ENCODE data around the gene ANP32E. TPM values are rescaled to one million over a fixed set of nuclear protein-coding genes. Genes with fewer than 3 reads are reported as not detected.
"Not testable (repeated sequence)": the region's sequence is repeated elsewhere in the genome, so short reads cannot be mapped to it uniquely, and the experiment has no call there.

The ANP32E gene
- total and polyA plus RNA-seq, 2 experiments from 2014 or later: 14.4 to 55.2 TPM

- no peak for TF ChIP-seq EZH2phosphoT487 (IDR thresholded peaks at IDR 0.05; ENCODE audit: insufficient read depth, low read depth)
- TF ChIP-seq EZH2 (IDR thresholded peaks at IDR 0.05; ENCODE audit: insufficient read depth, poor library complexity, severe bottlenecking): no peak
These were observed 539 bp downstream of the ANP32E start for GRCh38 chr1:150235294-150235851.

GRCh38 chr1:150234566-150235293, 1.2 kb downstream of the ANP32E start:
- whole genome bisulfite sequencing, 2 experiments (ENCODE audit: low coverage in 1 of 2, low lambda C conversion rate in 2 of 2, missing lambda C conversion rate in 2 of 2): 1 to 2% methylated on average over 73 to 78 of the region's 78 CpGs
- Histone ChIP-seq H3K27ac (peak overlapping the region; percentile 87), H3K4me1 (ENCODE audit: insufficient read depth) (peaks cover 6% of the 10 kb centered on the region; the same call in 1 of the 2 replicates), H3K27me3 (replicated peaks; ENCODE audit: insufficient read depth) (no peaks in the 10 kb centered on the region), H3K9ac (peak overlapping the region; percentile 95), H3K36me3 (ENCODE audit: low read depth) (no peaks in the 10 kb centered on the region), H3K9me2 (ENCODE audit: insufficient read depth) (no peaks in the 10 kb centered on the region), H3K4me3 (peak overlapping the region; percentile 93), H3F3A (ENCODE audit: insufficient read depth) (peaks cover 10% of the 10 kb centered on the region), H3K79me2 (ENCODE audit: insufficient read depth) (peaks cover 52% of the 10 kb centered on the region), H3K9me3 (ENCODE audit: low read depth) (no peaks in the 10 kb centered on the region), H2AFZ (peak overlapping the region; percentile 79), H3K4me2 (ENCODE audit: unreplicated experiment) (peak overlapping the region; percentile 98), H4K20me1 (ENCODE audit: insufficient read depth) (no peaks in the 10 kb centered on the region)
- DNase-seq: peak; percentile 90
- in situ Hi-C loops (cut with MboI): no loop called here
- TF ChIP-seq EZH2phosphoT487 (IDR thresholded peaks at IDR 0.05; ENCODE audit: insufficient read depth, low read depth) (no peak), EZH2 (IDR thresholded peaks at IDR 0.05; ENCODE audit: insufficient read depth, poor library complexity, severe bottlenecking) (no peak)

More at GRCh38 chr1:150235294-150235851, 539 bp downstream of the ANP32E start:
- H3K4me1 ChIP-seq (ENCODE audit: insufficient read depth): peaks cover 6% of the 10 kb centered on the region; the same call in 1 of the 2 replicates
- no peaks in the 10 kb centered on the region for H3K9me2 ChIP-seq (ENCODE audit: insufficient read depth)
- H3K9ac ChIP-seq: peak overlapping the region; percentile 95
- H4K20me1 ChIP-seq (ENCODE audit: insufficient read depth): no peaks in the 10 kb centered on the region
- in situ Hi-C loops (cut with MboI): no loop called here
- H3K79me2 ChIP-seq (ENCODE audit: insufficient read depth): peaks cover 46% of the 10 kb centered on the region
- no peaks in the 10 kb centered on the region for H3K27me3 ChIP-seq (replicated peaks; ENCODE audit: insufficient read depth)
- H3K36me3 ChIP-seq (ENCODE audit: low read depth): no peaks in the 10 kb centered on the region
- H3K9me3 ChIP-seq (ENCODE audit: low read depth): no peaks in the 10 kb centered on the region
- H3K27ac ChIP-seq: peak overlapping the region; percentile 87
- peak overlapping the region; percentile 93 for H3K4me3 ChIP-seq
- peak overlapping the region; percentile 79 for H2AFZ ChIP-seq
- peak; percentile 57 for DNase-seq
- H3F3A ChIP-seq (ENCODE audit: insufficient read depth): peaks cover 10% of the 10 kb centered on the region
- H3K4me2 ChIP-seq (ENCODE audit: unreplicated experiment): peak overlapping the region; percentile 98
- WGBS, 2 experiments (ENCODE audit: low coverage in 1 of 2, low lambda C conversion rate in 2 of 2, missing lambda C conversion rate in 2 of 2): 1 to 3% methylated on average over 17 to 27 of the region's 27 CpGs

- Histone ChIP-seq H3K9me3 (ENCODE audit: low read depth) (no peaks in the 10 kb centered on the region), H3K4me1 (ENCODE audit: insufficient read depth) (peaks cover 6% of the 10 kb centered on the region; the same call in 1 of the 2 replicates), H3K9ac (peak overlapping the region; percentile 95), H3K36me3 (ENCODE audit: low read depth) (no peaks in the 10 kb centered on the region), H3F3A (ENCODE audit: insufficient read depth) (peaks cover 10% of the 10 kb centered on the region), H3K4me3 (peak overlapping the region; percentile 93), H3K4me2 (ENCODE audit: unreplicated experiment) (peak overlapping the region; percentile 98), H3K79me2 (ENCODE audit: insufficient read depth) (peaks cover 57% of the 10 kb centered on the region), H3K27me3 (replicated peaks; ENCODE audit: insufficient read depth) (no peaks in the 10 kb centered on the region), H4K20me1 (ENCODE audit: insufficient read depth) (no peaks in the 10 kb centered on the region), H3K9me2 (ENCODE audit: insufficient read depth) (no peaks in the 10 kb centered on the region), H2AFZ (peak overlapping the region; percentile 79), H3K27ac (peak overlapping the region; percentile 87)
- TF ChIP-seq EZH2phosphoT487 (IDR thresholded peaks at IDR 0.05; ENCODE audit: insufficient read depth, low read depth) (no peak), EZH2 (IDR thresholded peaks at IDR 0.05; ENCODE audit: insufficient read depth, poor library complexity, severe bottlenecking) (no peak)
- in situ Hi-C loops (cut with MboI): no loop called here
- DNase-seq: no peak
- 1 to 2% methylated on average over 9 of the region's 9 CpGs for WGBS, 2 experiments (ENCODE audit: low coverage in 1 of 2, low lambda C conversion rate in 2 of 2, missing lambda C conversion rate in 2 of 2)
These were observed 1.7 kb downstream of the ANP32E start for GRCh38 chr1:150234309-150234565.

DNA sequence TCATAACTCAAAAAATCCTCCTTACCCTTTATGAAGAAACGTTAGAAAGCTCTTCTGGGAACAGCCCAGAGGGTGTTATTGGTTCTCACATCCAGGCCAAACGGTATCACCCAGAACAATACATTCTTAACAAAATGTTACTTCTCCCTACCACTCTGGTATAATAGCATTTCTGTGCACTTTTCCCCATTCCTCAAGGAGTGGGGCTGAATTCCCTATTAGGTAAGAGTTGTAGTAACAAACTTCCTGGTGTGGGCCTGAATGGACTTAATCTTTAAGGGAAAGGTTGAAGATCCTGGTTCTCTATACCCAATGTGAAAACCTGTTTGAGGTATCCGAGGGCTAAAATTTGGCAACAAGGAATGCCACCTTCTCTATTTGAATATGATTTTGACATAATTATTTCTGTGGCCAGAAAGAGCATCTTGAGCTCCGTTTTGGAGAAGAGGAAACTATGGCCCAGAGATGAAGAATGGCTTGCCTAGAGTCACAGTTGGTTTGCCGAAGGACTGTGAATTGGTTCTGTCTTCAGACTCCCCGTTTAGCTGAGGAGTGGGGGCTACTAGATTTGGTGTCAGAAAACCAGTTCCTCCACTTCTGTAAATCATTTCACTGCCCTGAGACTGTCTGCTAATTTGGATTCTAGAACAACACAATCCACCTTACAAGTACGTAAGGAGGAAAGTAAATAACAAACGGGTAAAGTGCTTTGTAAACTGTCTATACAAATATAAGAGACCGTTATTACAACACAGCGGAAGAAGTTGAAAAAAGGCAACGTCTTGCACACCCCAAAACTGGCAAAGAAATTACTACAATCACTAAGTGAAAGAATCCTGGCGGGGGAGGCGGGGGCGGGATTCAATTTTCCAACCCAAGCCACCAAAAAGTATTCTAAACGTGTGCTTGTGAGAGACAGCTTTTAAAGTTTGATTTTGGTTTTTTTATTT, 2.3 kb downstream of the ANP32E start:
- Histone ChIP-seq H3K4me1 (ENCODE audit: insufficient read depth) (peaks cover 6% of the 10 kb centered on the region; the same call in 1 of the 2 replicates), H3K27me3 (replicated peaks; ENCODE audit: insufficient read depth) (no peaks in the 10 kb centered on the region), H2AFZ (peak overlapping the region; percentile 79), H3F3A (ENCODE audit: insufficient read depth) (peaks cover 10% of the 10 kb centered on the region), H3K9ac (peak overlapping the region; percentile 95), H3K36me3 (ENCODE audit: low read depth) (no peaks in the 10 kb centered on the region), H4K20me1 (ENCODE audit: insufficient read depth) (no peaks in the 10 kb centered on the region), H3K4me2 (ENCODE audit: unreplicated experiment) (peak overlapping the region; percentile 98), H3K9me3 (ENCODE audit: low read depth) (no peaks in the 10 kb centered on the region), H3K9me2 (ENCODE audit: insufficient read depth) (no peaks in the 10 kb centered on the region), H3K4me3 (peak overlapping the region; percentile 93), H3K27ac (peak overlapping the region; percentile 87), H3K79me2 (ENCODE audit: insufficient read depth) (peaks cover 62% of the 10 kb centered on the region)
- TF ChIP-seq EZH2 (IDR thresholded peaks at IDR 0.05; ENCODE audit: insufficient read depth, poor library complexity, severe bottlenecking) (no peak), EZH2phosphoT487 (IDR thresholded peaks at IDR 0.05; ENCODE audit: insufficient read depth, low read depth) (no peak)
- WGBS, 2 experiments (ENCODE audit: low coverage in 1 of 2, low lambda C conversion rate in 2 of 2, missing lambda C conversion rate in 2 of 2): 4 to 6% methylated on average over 15 of the region's 15 CpGs
- in situ Hi-C loops (cut with MboI): no loop called here
- DNase-seq: peak; percentile 62

- H3K4me1 ChIP-seq (ENCODE audit: insufficient read depth); DNase-seq; H3K9me3 ChIP-seq (ENCODE audit: low read depth); in situ Hi-C loops (cut with MboI); H3K27me3 ChIP-seq (replicated peaks; ENCODE audit: insufficient read depth); H3K4me2 ChIP-seq (ENCODE audit: unreplicated experiment); H3K9me2 ChIP-seq (ENCODE audit: insufficient read depth); H4K20me1 ChIP-seq (ENCODE audit: insufficient read depth); H3K36me3 ChIP-seq (ENCODE audit: low read depth); H3K4me3 ChIP-seq: not testable (repeated sequence)
- H3K9ac ChIP-seq: peak overlapping the region; percentile 95; the same call in 1 of the 2 replicates
- 90% methylated on average over 10 of the region's 10 CpGs for WGBS, 2 experiments (ENCODE audit: low coverage in 1 of 2, low lambda C conversion rate in 2 of 2, missing lambda C conversion rate in 2 of 2)
- H2AFZ ChIP-seq: peak overlapping the region; percentile 79
- peaks cover 10% of the 10 kb centered on the region for H3F3A ChIP-seq (ENCODE audit: insufficient read depth)
- H3K79me2 ChIP-seq (ENCODE audit: insufficient read depth): peaks cover 68% of the 10 kb centered on the region
- H3K27ac ChIP-seq: 0 out of 2 replicates have a peak overlapping the region, but pooled peaks have one; percentile 87
These were observed 3.0 kb downstream of the ANP32E start for GRCh38 chr1:150232921-150233320.

- H3K9ac ChIP-seq; H3F3A ChIP-seq (ENCODE audit: insufficient read depth); H3K4me1 ChIP-seq (ENCODE audit: insufficient read depth); H3K4me2 ChIP-seq (ENCODE audit: unreplicated experiment); H4K20me1 ChIP-seq (ENCODE audit: insufficient read depth); in situ Hi-C loops (cut with MboI); H3K27ac ChIP-seq; H2AFZ ChIP-seq; H3K4me3 ChIP-seq; H3K9me3 ChIP-seq (ENCODE audit: low read depth); DNase-seq; H3K9me2 ChIP-seq (ENCODE audit: insufficient read depth); H3K27me3 ChIP-seq (replicated peaks; ENCODE audit: insufficient read depth): not testable (repeated sequence)
- 97% methylated on average over 10 of the region's 10 CpGs for WGBS, 2 experiments (ENCODE audit: low coverage in 1 of 2, low lambda C conversion rate in 2 of 2, missing lambda C conversion rate in 2 of 2)
- peaks cover 25% of the 10 kb centered on the region for H3K36me3 ChIP-seq (ENCODE audit: low read depth)
- peaks cover 51% of the 10 kb centered on the region for H3K79me2 ChIP-seq (ENCODE audit: insufficient read depth)
These were observed 7.7 kb downstream of the ANP32E start for GRCh38 chr1:150228246-150228645.
